HEK293 (cell line): ENCODE results near the gene MRPL11.

ENCODE experiments used
- CTCF ChIA-PET: fragments of 350-600 bp; formaldehyde crosslinking; extraction: SDS; loops from one replicate; lab custom pipeline; 2021; ENCODE audit warnings: antibody characterized with exemption; lab: Yijun Ruan, JAX
- POLR2A ChIA-PET: fragments of 300-600 bp; formaldehyde crosslinking; extraction: SDS; loops from one replicate; lab custom pipeline; 2020; ENCODE audit warnings: antibody characterized with exemption, inconsistent platforms; lab: Yijun Ruan, JAX
- H3K27ac ChIP-seq: fragments of 200-500 bp; sonication (Bioruptor generic); 2 replicates; pipeline ENCODE4 v1.5.1; 2014; ENCODE audit warnings: low read depth, low read length, control low read depth, inconsistent platforms; ENCODE audit errors: extremely low read depth
- H3K36me3 ChIP-seq, 2 experiments: fragments of 200-500 bp in 1 of 2; sonication (Bioruptor generic) in 1 of 2; 1 replicate in 1 of 2; 2 replicates in 1 of 2; pipeline ENCODE4 v1.5.1; 2014 to 2017; ENCODE audit warnings: inconsistent platforms in 2 of 2, low read length in 2 of 2; ENCODE audit not compliant: control insufficient read depth in 2 of 2, insufficient read depth in 1 of 2
- H3K4me1 ChIP-seq: fragments of 200-500 bp; sonication (Bioruptor generic); 2 replicates; pipeline ENCODE4 v1.5.1; 2014; ENCODE audit warnings: mild to moderate bottlenecking, low read length, inconsistent platforms; ENCODE audit not compliant: control insufficient read depth, insufficient read depth
- H3K4me3 ChIP-seq: 2 replicates; pipeline ENCODE4 v1.5.1; 2011; ENCODE audit warnings: low read depth, mild to moderate bottlenecking, control low read depth, low read length, moderate library complexity
- H3K9me3 ChIP-seq: fragments of 200-500 bp; sonication (Bioruptor generic); 2 replicates; pipeline ENCODE4 v1.5.1; 2014; ENCODE audit warnings: low read depth, low read length, inconsistent platforms; ENCODE audit not compliant: control insufficient read depth, insufficient read depth
- HOXC10 ChIP-seq: sonication (generic); formaldehyde crosslinking; IDR thresholded peaks from 2 replicates; pipeline ENCODE4 v1.8.1; 2023; ENCODE audit warnings: mild to moderate bottlenecking, missing genetic modification reagents
- MEIS1 ChIP-seq: sonication (generic); formaldehyde crosslinking; IDR thresholded peaks from 2 replicates; pipeline ENCODE4 v1.8.1; 2022; ENCODE audit warnings: missing genetic modification reagents, mild to moderate bottlenecking, borderline replicate concordance
- RBAK ChIP-seq: fragments of 450-650 bp; formaldehyde crosslinking; IDR thresholded peaks from 2 replicates; pipeline ENCODE4 v1.5.1; 2016; ENCODE audit warnings: missing biosample characterization, missing genetic modification characterization
- REPIN1 ChIP-seq: fragments of 450-650 bp; formaldehyde crosslinking; IDR thresholded peaks from 2 replicates; pipeline ENCODE4 v1.5.1; 2017; ENCODE audit warnings: missing biosample characterization, missing genetic modification characterization, low read depth
- SCRT1 ChIP-seq: fragments of 450-650 bp; formaldehyde crosslinking; IDR thresholded peaks from 2 replicates; pipeline ENCODE4 v1.5.1; 2016; ENCODE audit warnings: missing biosample characterization, missing genetic modification characterization, borderline replicate concordance
- SCRT2 ChIP-seq: fragments of 450-650 bp; formaldehyde crosslinking; IDR thresholded peaks from 2 replicates; pipeline ENCODE4 v1.5.1; 2016; ENCODE audit warnings: missing biosample characterization, missing genetic modification characterization
- YY1 ChIP-seq: fragments of 450-650 bp; formaldehyde crosslinking; IDR thresholded peaks from 2 replicates; pipeline ENCODE4 v1.5.1; 2018; ENCODE audit warnings: missing biosample characterization, missing genetic modification characterization
- ZBTB20 ChIP-seq: fragments of 450-650 bp; formaldehyde crosslinking; IDR thresholded peaks from 2 replicates; pipeline ENCODE4 v1.5.1; 2016; ENCODE audit warnings: missing biosample characterization, missing genetic modification characterization
- ZFP69B ChIP-seq: fragments of 450-650 bp; formaldehyde crosslinking; IDR thresholded peaks from 2 replicates; pipeline ENCODE4 v1.5.1; 2016; ENCODE audit warnings: missing biosample characterization, missing genetic modification characterization
- ZNF121 ChIP-seq: fragments of 450-650 bp; formaldehyde crosslinking; IDR thresholded peaks from 2 replicates; pipeline ENCODE4 v1.5.1; 2016; ENCODE audit warnings: missing biosample characterization, missing genetic modification characterization
- ZNF133 ChIP-seq: fragments of 450-650 bp; formaldehyde crosslinking; IDR thresholded peaks from 2 replicates; pipeline ENCODE4 v1.5.1; 2016; ENCODE audit warnings: missing biosample characterization, missing genetic modification characterization
- ZNF146 ChIP-seq: fragments of 450-650 bp; formaldehyde crosslinking; IDR thresholded peaks from 2 replicates; pipeline ENCODE4 v1.5.1; 2016; ENCODE audit warnings: missing biosample characterization, missing genetic modification characterization
- ZNF175 ChIP-seq: fragments of 450-650 bp; formaldehyde crosslinking; IDR thresholded peaks from 2 replicates; pipeline ENCODE4 v1.5.1; 2016; ENCODE audit warnings: missing biosample characterization, missing genetic modification characterization
- ZNF19 ChIP-seq: fragments of 450-650 bp; formaldehyde crosslinking; IDR thresholded peaks from 2 replicates; pipeline ENCODE4; 2016; ENCODE audit warnings: missing biosample characterization, missing genetic modification characterization, low read depth
- ZNF24 ChIP-seq: fragments of 450-650 bp; formaldehyde crosslinking; IDR thresholded peaks from 2 replicates; pipeline ENCODE4 v1.5.1; 2016; ENCODE audit warnings: missing biosample characterization, missing genetic modification characterization
- ZNF248 ChIP-seq: fragments of 450-650 bp; formaldehyde crosslinking; IDR thresholded peaks from 2 replicates; pipeline ENCODE4 v1.5.1; 2017; ENCODE audit warnings: missing biosample characterization, missing genetic modification characterization
- ZNF354C ChIP-seq: fragments of 450-650 bp; formaldehyde crosslinking; IDR thresholded peaks from 2 replicates; pipeline ENCODE4 v1.5.1; 2016; ENCODE audit warnings: missing biosample characterization, missing genetic modification characterization, low read depth, borderline replicate concordance
- ZNF473 ChIP-seq: fragments of 450-650 bp; formaldehyde crosslinking; IDR thresholded peaks from 2 replicates; pipeline ENCODE4 v1.5.1; 2017; ENCODE audit warnings: missing biosample characterization, missing genetic modification characterization
- ZNF48 ChIP-seq: fragments of 450-650 bp; formaldehyde crosslinking; IDR thresholded peaks from 2 replicates; pipeline ENCODE4 v1.5.1; 2016; ENCODE audit warnings: missing biosample characterization, missing genetic modification characterization
- ZNF558 ChIP-seq: fragments of 450-650 bp; formaldehyde crosslinking; IDR thresholded peaks from 2 replicates; pipeline ENCODE4 v1.5.1; 2016; ENCODE audit warnings: missing biosample characterization, missing genetic modification characterization
- ZNF585B ChIP-seq: fragments of 450-650 bp; formaldehyde crosslinking; IDR thresholded peaks from 2 replicates; pipeline ENCODE4 v1.5.1; 2016; ENCODE audit warnings: missing biosample characterization, missing genetic modification characterization
- ZNF629 ChIP-seq: fragments of 450-650 bp; formaldehyde crosslinking; IDR thresholded peaks from 2 replicates; pipeline ENCODE4 v1.5.1; 2017; ENCODE audit warnings: missing biosample characterization, missing genetic modification characterization
- ZNF660 ChIP-seq: fragments of 450-650 bp; IDR thresholded peaks from 2 replicates; pipeline ENCODE4 v1.5.1; 2018; ENCODE audit warnings: missing biosample characterization, mild to moderate bottlenecking, missing genetic modification characterization
- ZNF777 ChIP-seq: fragments of 450-650 bp; formaldehyde crosslinking; IDR thresholded peaks from 2 replicates; pipeline ENCODE4 v1.5.1; 2017; ENCODE audit warnings: missing biosample characterization, missing genetic modification characterization, borderline replicate concordance
- TF ChIP-seq, protein P1 (sequence below): fragments of 450-650 bp; formaldehyde crosslinking; conservative IDR thresholded peaks from 2 replicates; pipeline ENCODE4 v1.5.1; 2016; ENCODE audit warnings: low read depth, missing biosample characterization, missing genetic modification characterization
- TF ChIP-seq, protein P2 (sequence below): sonication (generic); formaldehyde crosslinking; IDR thresholded peaks from 2 replicates; pipeline ENCODE4 v1.8.1; 2022; ENCODE audit warnings: mild to moderate bottlenecking, moderate library complexity, missing genetic modification reagents
- TF ChIP-seq, protein P3 (sequence below): fragments of 450-650 bp; formaldehyde crosslinking; IDR thresholded peaks from 2 replicates; pipeline ENCODE4 v1.5.1; 2017; ENCODE audit warnings: missing biosample characterization, missing genetic modification characterization
- TF ChIP-seq, protein P4 (sequence below): fragments of 450-650 bp; formaldehyde crosslinking; IDR thresholded peaks from 2 replicates; pipeline ENCODE4 v1.5.1; 2016; ENCODE audit warnings: missing biosample characterization, missing genetic modification characterization
- TF ChIP-seq, protein P5 (sequence below): fragments of 450-650 bp; formaldehyde crosslinking; IDR thresholded peaks from 2 replicates; pipeline ENCODE4 v1.5.1; 2016; ENCODE audit warnings: missing biosample characterization, missing genetic modification characterization

Gene MRPL11

DNA sequence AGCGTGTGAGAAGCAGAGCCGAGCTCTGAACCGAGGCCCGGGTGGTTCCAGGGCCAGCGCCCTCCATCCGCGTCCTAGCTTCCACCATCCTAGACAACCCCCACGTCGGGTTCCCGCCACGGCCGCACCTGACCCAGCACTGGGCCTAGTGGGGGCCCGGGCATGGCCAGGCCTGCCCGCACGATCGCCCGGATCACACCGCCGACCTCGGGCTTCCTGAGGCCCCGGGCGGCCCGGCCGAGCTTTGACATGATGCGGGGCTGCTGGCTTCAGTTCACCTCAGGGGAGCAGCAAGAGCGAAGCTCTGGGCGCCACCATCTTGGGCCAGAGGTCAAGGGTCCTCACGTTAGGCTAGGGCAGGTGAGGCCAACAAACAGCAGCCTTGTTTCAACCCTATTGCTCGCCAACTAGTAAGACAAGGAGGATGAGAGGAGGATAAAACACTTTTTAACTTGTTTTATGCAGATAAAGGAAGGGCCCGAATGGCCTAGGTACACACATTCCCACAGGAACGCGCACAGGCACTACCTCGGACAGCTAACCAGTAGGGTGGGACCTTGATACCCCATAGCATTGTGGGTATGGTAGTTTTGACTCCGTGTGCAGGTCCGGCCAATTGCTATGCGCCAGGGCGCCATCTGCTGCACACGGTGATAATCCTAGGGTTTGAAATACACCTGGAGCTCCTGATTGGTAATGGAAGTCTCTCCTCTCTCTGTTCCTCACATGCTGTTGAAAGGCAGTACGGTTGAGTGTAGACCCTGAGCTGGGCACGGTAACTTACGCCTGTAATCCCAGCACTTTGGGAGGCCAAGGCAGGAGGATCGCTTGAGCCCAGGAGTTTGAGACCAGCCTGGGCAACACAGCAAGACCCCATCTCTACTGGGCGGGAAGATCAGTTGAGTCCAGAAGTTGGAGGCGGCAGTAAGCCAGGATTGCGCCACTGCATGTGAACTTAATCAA, at the start of gene MRPL11:
TSS of gene MRPL11 (minus strand) at position 345 of the 963 bp plus-strand sequence. CDS start at position 251, 94 bp downstream.
- Histone ChIP-seq H3K4me1 (no peaks in the 10 kb centered on the region), H3K4me3 (peak within 1 kb of the TSS; percentile 68), H3K9me3 (no peaks in the 10 kb centered on the region), H3K27ac (peak within 1 kb of the TSS; percentile 68), H3K36me3 (peaks cover 0 to 24% of the 10 kb centered on the region in 2 experiments; a peak in 2 of 3 replicates)
- CTCF ChIA-PET, result interaction anchor here (0.5 to 2.0 kb wide), 31 partner anchors 9 to 558 kb away, joined by 3 to 27 read pairs (median 3); partner anchors contain the start of genes ACTN3, NPAS4 and PELI3
- POLR2A ChIA-PET, result interaction anchor here (0.5 to 2.2 kb wide), 18 partner anchors 12 to 879 kb away, joined by 3 to 22 read pairs (median 4); partner anchors contain the start of genes DPP3, NPAS4, PELI3 and RBM4B
- TF ChIP-seq YY1, result peak; percentile 95
- TF ChIP-seq ZNF473, result no peak
- TF ChIP-seq SCRT2 (tag by site-specific recombination), result no peak
- no peak; the same call in 1 of the 2 replicates for TF ChIP-seq ZNF558 (tag by site-specific recombination)
- TF ChIP-seq ZNF121, result peak; percentile 100
- TF ChIP-seq REPIN1 (tag by site-specific recombination), result no peak
- peak; percentile 73; the same call in 1 of the 2 replicates for TF ChIP-seq ZNF24
- TF ChIP-seq ZNF777 (tag by site-specific recombination), result peak; percentile 89; the same call in 1 of the 2 replicates
- TF ChIP-seq ZNF585B (tag by site-specific recombination), result no peak
- TF ChIP-seq ZNF629 (tag by site-specific recombination), result peak; percentile 69
- no peak for TF ChIP-seq RBAK
- TF ChIP-seq ZBTB20 (tag by site-specific recombination), result 0 out of 2 replicates have a peak, but pooled peaks have one; percentile 51
- TF ChIP-seq ZNF354C (tag by site-specific recombination), result no peak
- no peak for TF ChIP-seq MEIS1
- TF ChIP-seq, protein P1, sequence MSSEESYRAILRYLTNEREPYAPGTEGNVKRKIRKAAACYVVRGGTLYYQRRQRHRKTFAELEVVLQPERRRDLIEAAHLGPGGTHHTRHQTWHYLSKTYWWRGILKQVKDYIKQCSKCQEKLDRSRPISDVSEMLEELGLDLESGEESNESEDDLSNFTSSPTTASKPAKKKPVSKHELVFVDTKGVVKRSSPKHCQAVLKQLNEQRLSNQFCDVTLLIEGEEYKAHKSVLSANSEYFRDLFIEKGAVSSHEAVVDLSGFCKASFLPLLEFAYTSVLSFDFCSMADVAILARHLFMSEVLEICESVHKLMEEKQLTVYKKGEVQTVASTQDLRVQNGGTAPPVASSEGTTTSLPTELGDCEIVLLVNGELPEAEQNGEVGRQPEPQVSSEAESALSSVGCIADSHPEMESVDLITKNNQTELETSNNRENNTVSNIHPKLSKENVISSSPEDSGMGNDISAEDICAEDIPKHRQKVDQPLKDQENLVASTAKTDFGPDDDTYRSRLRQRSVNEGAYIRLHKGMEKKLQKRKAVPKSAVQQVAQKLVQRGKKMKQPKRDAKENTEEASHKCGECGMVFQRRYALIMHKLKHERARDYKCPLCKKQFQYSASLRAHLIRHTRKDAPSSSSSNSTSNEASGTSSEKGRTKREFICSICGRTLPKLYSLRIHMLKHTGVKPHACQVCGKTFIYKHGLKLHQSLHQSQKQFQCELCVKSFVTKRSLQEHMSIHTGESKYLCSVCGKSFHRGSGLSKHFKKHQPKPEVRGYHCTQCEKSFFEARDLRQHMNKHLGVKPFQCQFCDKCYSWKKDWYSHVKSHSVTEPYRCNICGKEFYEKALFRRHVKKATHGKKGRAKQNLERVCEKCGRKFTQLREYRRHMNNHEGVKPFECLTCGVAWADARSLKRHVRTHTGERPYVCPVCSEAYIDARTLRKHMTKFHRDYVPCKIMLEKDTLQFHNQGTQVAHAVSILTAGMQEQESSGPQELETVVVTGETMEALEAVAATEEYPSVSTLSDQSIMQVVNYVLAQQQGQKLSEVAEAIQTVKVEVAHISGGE, result 0 out of 2 replicates have a peak, but pooled peaks have one; percentile 26
- TF ChIP-seq ZNF133, result no peak
- TF ChIP-seq ZNF146, result no peak
- TF ChIP-seq ZNF19 (tag by site-specific recombination), result no peak
- TF ChIP-seq ZNF248, result no peak
- TF ChIP-seq, protein P2, sequence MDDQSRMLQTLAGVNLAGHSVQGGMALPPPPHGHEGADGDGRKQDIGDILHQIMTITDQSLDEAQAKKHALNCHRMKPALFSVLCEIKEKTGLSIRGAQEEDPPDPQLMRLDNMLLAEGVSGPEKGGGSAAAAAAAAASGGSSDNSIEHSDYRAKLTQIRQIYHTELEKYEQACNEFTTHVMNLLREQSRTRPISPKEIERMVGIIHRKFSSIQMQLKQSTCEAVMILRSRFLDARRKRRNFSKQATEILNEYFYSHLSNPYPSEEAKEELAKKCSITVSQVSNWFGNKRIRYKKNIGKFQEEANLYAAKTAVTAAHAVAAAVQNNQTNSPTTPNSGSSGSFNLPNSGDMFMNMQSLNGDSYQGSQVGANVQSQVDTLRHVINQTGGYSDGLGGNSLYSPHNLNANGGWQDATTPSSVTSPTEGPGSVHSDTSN (CRISPR knock-in tag), result no peak
- no peak for TF ChIP-seq ZNF660
- TF ChIP-seq, protein P3, sequence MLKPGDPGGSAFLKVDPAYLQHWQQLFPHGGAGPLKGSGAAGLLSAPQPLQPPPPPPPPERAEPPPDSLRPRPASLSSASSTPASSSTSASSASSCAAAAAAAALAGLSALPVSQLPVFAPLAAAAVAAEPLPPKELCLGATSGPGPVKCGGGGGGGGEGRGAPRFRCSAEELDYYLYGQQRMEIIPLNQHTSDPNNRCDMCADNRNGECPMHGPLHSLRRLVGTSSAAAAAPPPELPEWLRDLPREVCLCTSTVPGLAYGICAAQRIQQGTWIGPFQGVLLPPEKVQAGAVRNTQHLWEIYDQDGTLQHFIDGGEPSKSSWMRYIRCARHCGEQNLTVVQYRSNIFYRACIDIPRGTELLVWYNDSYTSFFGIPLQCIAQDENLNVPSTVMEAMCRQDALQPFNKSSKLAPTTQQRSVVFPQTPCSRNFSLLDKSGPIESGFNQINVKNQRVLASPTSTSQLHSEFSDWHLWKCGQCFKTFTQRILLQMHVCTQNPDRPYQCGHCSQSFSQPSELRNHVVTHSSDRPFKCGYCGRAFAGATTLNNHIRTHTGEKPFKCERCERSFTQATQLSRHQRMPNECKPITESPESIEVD (tag by site-specific recombination), result no peak
- no peak for TF ChIP-seq ZNF175
- TF ChIP-seq, protein P4, sequence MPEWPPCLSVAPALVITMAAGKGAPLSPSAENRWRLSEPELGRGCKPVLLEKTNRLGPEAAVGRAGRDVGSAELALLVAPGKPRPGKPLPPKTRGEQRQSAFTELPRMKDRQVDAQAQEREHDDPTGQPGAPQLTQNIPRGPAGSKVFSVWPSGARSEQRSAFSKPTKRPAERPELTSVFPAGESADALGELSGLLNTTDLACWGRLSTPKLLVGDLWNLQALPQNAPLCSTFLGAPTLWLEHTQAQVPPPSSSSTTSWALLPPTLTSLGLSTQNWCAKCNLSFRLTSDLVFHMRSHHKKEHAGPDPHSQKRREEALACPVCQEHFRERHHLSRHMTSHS (tag by site-specific recombination), result no peak
- TF ChIP-seq, protein P5, sequence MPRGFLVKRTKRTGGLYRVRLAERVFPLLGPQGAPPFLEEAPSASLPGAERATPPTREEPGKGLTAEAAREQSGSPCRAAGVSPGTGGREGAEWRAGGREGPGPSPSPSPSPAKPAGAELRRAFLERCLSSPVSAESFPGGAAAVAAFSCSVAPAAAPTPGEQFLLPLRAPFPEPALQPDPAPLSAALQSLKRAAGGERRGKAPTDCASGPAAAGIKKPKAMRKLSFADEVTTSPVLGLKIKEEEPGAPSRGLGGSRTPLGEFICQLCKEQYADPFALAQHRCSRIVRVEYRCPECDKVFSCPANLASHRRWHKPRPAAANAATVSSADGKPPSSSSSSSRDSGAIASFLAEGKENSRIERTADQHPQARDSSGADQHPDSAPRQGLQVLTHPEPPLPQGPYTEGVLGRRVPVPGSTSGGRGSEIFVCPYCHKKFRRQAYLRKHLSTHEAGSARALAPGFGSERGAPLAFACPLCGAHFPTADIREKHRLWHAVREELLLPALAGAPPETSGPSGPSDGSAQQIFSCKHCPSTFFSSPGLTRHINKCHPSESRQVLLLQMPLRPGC (tag by site-specific recombination), result peak; percentile 60; the same call in 1 of the 2 replicates
- TF ChIP-seq SCRT1 (tag by site-specific recombination), result no peak
- TF ChIP-seq ZFP69B (tag by site-specific recombination), result 0 out of 2 replicates have a peak, but pooled peaks have one; percentile 50
- TF ChIP-seq HOXC10 (CRISPR knock-in tag), result no peak
- TF ChIP-seq ZNF48 (tag by site-specific recombination), result no peak
